Measurements from ENCODE around the gene GPATCH3.

DNA sequence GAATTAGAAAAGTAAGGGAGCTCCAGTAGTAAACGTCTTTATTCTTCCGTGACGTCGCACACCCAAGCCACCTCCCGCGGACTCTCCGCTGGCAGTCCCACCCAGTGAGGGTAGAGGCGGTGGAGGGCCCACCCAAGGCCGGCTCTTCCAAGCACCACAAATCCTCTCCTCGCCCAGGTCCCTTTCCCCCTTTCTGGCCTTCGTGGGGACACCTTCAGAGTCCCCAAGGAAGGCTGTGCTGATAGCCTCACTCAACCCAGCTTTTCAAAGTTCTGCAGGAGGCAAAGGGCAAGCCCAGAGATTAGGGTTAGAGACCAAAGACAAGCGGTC is 9.8 kb downstream of the GPATCH3 start:
- TF ChIP-seq, protein P1, sequence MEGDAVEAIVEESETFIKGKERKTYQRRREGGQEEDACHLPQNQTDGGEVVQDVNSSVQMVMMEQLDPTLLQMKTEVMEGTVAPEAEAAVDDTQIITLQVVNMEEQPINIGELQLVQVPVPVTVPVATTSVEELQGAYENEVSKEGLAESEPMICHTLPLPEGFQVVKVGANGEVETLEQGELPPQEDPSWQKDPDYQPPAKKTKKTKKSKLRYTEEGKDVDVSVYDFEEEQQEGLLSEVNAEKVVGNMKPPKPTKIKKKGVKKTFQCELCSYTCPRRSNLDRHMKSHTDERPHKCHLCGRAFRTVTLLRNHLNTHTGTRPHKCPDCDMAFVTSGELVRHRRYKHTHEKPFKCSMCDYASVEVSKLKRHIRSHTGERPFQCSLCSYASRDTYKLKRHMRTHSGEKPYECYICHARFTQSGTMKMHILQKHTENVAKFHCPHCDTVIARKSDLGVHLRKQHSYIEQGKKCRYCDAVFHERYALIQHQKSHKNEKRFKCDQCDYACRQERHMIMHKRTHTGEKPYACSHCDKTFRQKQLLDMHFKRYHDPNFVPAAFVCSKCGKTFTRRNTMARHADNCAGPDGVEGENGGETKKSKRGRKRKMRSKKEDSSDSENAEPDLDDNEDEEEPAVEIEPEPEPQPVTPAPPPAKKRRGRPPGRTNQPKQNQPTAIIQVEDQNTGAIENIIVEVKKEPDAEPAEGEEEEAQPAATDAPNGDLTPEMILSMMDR (IDR thresholded peaks at IDR 0.05; ENCODE audit: control extremely low read depth in 1 of 3, insufficient read depth in 1 of 3, low read depth in 1 of 3, low read length in 3 of 3): no peak
- TF ChIP-seq POLR2A (IDR thresholded peaks at IDR 0.05; ENCODE audit: control extremely low read depth in 1 of 2, low read depth in 2 of 2, low read length in 2 of 2): no peak; a peak in 1 of 3 replicates

All from H1 (cell line).